Mesodermal cell (in vitro differentiated cells): ENCODE measurements around the gene NCKAP5.

ENCODE experiments used
- H3K27ac ChIP-seq: 2 replicates; pipeline ENCODE4 v1.7.0; 2013; ENCODE audit warnings: mild to moderate bottlenecking, low read depth, low read length, moderate library complexity; ENCODE audit not compliant: severe bottlenecking
- H3K36me3 ChIP-seq: 2 replicates; pipeline ENCODE4 v1.7.1; 2013; ENCODE audit warnings: mild to moderate bottlenecking, low read length, moderate library complexity; ENCODE audit not compliant: control insufficient read depth, insufficient read depth
- H3K4me1 ChIP-seq: one replicate; pipeline ENCODE4 v1.7.1; 2013; ENCODE audit warnings: mild to moderate bottlenecking, low read length; ENCODE audit not compliant: insufficient read depth, control insufficient read depth, poor library complexity, severe bottlenecking
- H3K4me3 ChIP-seq: 2 replicates; pipeline ENCODE4 v1.7.0; 2013; ENCODE audit warnings: low read length, control low read depth, mild to moderate bottlenecking; ENCODE audit not compliant: insufficient read depth, poor library complexity, severe bottlenecking; ENCODE audit errors: extremely low read depth
- H3K9me3 ChIP-seq: 2 replicates; pipeline ENCODE4 v1.7.1; 2013; ENCODE audit warnings: mild to moderate bottlenecking, low read length, moderate library complexity; ENCODE audit not compliant: control insufficient read depth
- whole genome bisulfite sequencing, 2 experiments: methylation state at CpG; one replicate each; pipeline ENCODE4 v1.1.5; 2013; ENCODE audit warnings: missing lambda C conversion rate in 2 of 2; ENCODE audit not compliant: insufficient coverage in 2 of 2; 5-methylcytosine and 5-hydroxymethylcytosine counted together

NCKAP5 gene

DNA sequence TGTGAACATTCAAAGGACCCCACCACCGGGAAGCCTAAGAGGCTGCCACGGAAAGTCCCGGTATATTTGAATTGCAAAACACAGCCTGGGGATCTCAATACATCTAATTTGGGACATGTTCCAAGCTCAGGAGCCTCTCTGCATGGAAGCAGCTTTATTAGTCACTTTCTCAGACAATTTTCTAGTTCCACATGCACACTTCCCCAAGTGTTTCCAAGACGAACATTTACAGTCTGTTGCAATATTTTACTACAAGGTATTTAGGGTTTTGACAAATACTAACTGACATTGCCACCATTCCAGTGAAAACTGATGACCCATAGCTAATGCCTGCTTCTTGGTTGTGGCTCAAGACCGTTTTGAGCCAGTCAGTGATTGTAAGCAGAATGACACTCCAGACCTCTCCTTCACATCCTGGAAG lies 145.3 kb downstream of the NCKAP5 start:
- Histone ChIP-seq H3K27ac (no peak overlapping the region), H3K4me3 (no peak overlapping the region), H3K36me3 (no peaks in the 10 kb centered on the region), H3K4me1 (no peaks in the 10 kb centered on the region), H3K9me3 (no peaks in the 10 kb centered on the region)
- WGBS, 2 experiments, result 14 to 18% methylated on average over 3 to 5 of the region's 5 CpGs

DNA sequence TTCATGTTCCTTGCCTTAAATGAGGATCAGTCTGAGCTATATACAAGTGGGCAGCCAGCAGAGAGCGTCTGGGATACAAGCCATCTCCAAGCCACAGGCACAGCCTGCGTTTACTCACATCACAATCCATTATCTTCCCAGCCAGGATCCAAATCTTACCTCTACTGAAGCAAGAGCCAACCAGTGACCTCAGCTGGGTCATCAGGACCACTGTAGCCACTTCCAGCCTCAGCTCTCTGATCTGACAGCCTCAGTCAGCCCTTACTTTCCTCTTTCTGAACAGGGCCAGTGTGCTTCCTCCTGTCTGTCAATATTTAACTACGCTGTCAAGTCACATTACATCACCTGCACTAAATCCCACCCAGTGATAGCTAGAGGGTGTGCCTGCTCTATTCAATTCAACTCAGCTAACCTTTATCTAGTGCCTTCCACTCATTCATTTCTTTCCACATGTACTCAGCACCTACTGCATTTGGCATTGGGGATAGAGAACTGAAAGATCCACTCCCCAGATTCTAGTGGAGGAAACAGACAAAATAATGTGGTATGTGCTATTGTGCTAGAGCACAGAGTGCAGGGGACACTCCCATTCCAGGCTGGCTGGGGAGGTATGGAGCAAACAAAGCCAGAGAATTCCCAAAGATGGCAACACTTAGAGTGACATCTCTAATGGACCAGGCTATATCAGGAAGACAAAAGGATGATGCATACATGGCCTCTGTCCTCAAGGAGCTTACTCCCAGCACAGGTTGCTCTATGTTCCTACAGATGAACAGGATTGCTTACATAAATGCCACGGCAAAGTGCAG lies 146.5 kb downstream of the NCKAP5 start:
- Histone ChIP-seq H3K27ac (no peak overlapping the region), H3K4me1 (no peaks in the 10 kb centered on the region), H3K9me3 (no peaks in the 10 kb centered on the region), H3K36me3 (no peaks in the 10 kb centered on the region), H3K4me3 (no peak overlapping the region)
- 76 to 80% methylated on average over 3 to 4 of the region's 4 CpGs for WGBS, 2 experiments

DNA sequence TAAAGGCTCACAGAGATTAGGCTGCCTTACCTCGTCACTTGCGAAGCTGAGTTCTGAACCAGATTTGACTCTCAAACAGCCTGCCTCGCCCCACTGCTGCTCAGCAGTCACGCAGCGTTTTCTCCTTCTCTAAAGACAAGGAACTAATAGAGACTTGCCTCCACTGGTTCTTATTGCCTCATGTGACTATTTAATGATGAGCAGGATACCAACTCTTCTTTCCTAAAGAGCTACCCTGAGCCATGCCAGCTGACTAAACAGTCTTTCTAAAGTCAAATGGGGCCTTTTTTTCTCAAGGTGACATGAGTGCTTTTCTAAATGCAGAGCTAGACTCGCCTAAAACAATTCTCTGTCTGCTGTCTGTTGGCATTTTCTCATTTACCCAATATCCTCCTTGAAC lies 147.5 kb downstream of the NCKAP5 start:
- H3K36me3 ChIP-seq, result no peaks in the 10 kb centered on the region
- H3K4me3 ChIP-seq, result no peak overlapping the region
- H3K9me3 ChIP-seq, result no peaks in the 10 kb centered on the region
- 87 to 93% methylated on average over 5 to 6 of the region's 6 CpGs for WGBS, 2 experiments
- no peaks in the 10 kb centered on the region for H3K4me1 ChIP-seq
- H3K27ac ChIP-seq, result no peak overlapping the region

DNA sequence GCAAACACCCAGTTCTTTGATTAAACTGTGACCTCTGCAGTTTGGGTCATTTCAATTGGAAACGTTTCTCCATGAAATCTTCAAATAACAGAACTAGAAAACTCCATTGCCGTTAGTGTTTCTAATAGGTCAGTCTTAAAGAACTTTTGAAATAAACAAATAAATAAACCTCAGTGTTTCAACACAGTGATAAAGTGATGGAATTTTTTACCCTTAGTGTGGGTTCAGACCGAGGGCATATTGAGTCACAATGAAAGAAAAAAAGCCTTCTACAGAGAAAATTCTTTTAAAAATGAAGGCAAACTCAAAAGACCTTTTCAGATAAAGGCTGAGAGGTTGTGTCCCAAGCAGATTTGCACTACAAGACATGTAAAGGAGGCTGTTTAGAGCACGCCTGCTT lies 149.6 kb downstream of the NCKAP5 start:
- Histone ChIP-seq H3K4me1 (no peaks in the 10 kb centered on the region), H3K27ac (no peak overlapping the region), H3K9me3 (no peaks in the 10 kb centered on the region), H3K4me3 (no peak overlapping the region), H3K36me3 (no peaks in the 10 kb centered on the region)
- 73 to 94% methylated on average over 1 to 2 of the region's 4 CpGs for WGBS, 2 experiments

DNA sequence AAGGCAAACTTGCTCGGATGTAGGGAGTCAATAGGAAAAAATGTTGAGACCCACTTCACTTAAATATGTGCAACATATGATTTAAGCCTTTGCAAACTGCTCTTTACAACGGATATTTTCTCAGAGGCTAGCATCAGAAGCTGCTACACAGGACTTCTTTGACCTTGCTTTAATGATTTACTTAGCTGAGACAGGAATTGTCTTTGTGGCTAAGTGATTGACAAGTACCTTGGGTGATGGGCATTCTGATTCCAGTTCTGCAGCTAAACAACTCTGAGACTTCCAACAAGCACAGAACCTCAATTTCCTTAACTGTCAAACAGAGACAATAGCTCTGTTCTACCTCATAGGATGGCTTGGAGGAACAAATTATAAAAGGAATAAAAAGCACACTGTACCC lies 150.2 kb downstream of the NCKAP5 start:
- Histone ChIP-seq H3K27ac (no peak overlapping the region), H3K4me1 (no peaks in the 10 kb centered on the region)

DNA sequence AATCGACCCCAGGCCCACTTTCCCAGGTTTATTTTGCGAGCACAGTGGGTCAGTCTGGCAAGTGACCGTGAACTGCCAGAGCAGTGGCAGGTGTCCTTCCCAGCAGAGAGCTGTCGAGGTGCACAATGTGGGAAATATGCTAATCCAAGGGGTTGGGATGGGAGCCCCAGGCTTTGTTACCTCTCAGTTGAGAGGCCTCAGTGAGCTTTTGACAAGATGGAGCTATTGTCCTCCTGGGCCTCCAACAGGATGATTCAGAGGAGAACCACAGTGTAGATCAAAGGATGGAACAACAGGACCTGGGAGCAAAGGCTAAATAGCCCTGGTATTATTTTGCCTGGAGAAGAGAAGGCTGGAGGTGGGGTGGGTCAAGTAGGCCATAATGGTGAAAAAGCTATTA lies 150.8 kb downstream of the NCKAP5 start:
- no peak overlapping the region for H3K27ac ChIP-seq
- H3K36me3 ChIP-seq, result no peaks in the 10 kb centered on the region
- no peaks in the 10 kb centered on the region for H3K4me1 ChIP-seq
- WGBS, 2 experiments, result 69 to 73% methylated on average over 4 of the region's 4 CpGs
- H3K9me3 ChIP-seq, result no peaks in the 10 kb centered on the region
- no peak overlapping the region for H3K4me3 ChIP-seq

More for the DNA sequence above, 150.2 kb downstream of the NCKAP5 start:
- WGBS, 2 experiments, result 60 to 94% methylated on average over 1 to 2 of the region's 2 CpGs
- H3K36me3 ChIP-seq, result no peaks in the 10 kb centered on the region
- no peak overlapping the region for H3K4me3 ChIP-seq
- no peaks in the 10 kb centered on the region for H3K9me3 ChIP-seq

DNA sequence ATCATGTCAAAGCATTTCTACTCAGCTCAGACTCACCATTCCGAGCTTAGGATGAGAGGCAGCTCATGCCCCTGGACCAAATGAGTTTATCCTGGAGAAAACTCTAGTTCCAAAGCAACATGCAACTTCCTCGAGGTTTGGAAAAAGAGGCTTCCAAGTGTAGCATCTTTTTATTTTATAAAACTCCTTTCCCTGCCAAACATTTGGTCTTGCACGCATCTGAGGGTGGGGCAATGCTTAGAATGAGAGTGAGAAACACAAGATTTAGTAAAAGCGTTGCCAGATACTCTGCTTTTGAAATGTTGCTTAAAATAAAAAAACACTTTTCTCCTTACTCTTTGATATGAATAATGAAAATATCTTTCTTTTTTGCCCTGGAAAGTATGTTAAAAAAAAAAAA lies 151.5 kb downstream of the NCKAP5 start:
- Histone ChIP-seq H3K4me1 (no peaks in the 10 kb centered on the region), H3K9me3 (no peaks in the 10 kb centered on the region), H3K4me3 (no peak overlapping the region), H3K36me3 (no peaks in the 10 kb centered on the region), H3K27ac (no peak overlapping the region)
- 100% methylated on average over 1 of the region's 4 CpGs for WGBS, 2 experiments

DNA sequence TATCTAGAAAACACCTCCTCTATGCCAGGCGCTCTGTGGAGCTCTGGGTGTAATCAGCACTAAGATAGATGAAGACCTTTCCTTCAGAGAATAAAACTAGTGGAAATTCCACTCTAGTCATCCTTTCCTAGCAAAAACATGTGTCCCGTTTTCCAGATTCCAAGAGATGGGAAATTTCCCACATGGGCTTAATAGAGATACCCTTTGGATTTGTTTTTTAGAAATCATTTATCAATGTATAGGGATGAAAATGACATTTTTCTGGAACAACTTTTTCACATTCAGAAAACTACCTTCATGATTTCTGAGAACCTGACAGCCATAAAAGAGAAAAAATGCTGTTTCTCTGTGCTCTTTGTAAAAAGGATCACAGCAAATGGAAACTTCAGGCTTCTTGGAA lies 152.1 kb downstream of the NCKAP5 start:
- no peaks in the 10 kb centered on the region for H3K36me3 ChIP-seq
- WGBS, 2 experiments, result 71 to 100% methylated on average over 1 of the region's 2 CpGs
- no peaks in the 10 kb centered on the region for H3K4me1 ChIP-seq
- no peak overlapping the region for H3K4me3 ChIP-seq
- H3K9me3 ChIP-seq, result no peaks in the 10 kb centered on the region
- H3K27ac ChIP-seq, result no peak overlapping the region

DNA sequence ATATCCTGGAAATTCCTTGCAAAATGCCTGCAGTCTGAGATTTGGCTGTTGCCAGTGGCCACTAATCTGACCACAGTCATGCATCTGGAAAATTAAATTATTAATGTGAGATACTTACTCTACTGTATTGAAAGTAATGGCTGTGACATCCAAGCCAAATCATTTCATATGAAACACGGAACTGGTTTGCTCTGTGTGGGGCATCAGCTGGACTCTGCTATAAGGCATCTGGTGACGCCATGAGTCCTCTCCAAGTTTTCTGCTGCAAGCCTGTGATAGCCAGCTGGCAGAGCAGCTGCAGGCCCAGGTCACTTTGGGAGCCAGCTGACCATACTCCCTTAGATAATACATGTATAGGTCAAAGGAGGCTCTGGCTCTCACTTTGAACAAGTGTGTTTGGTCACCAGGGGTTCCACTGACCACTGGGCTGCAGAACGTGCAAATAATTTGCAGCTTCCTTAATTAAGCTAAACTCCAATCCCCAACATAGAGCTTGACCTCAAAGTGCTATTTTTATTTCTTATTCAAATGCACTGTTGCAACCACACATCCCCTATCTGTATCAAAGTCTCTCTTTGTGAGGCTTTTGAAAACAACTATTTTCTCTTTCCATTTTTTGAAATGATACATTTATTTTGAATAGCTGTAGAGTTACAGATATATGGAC lies 152.9 kb downstream of the NCKAP5 start:
- no peak overlapping the region for H3K27ac ChIP-seq
- no peaks in the 10 kb centered on the region for H3K9me3 ChIP-seq
- WGBS, 2 experiments, result 75 to 92% methylated on average over 2 to 3 of the region's 3 CpGs
- H3K4me1 ChIP-seq, result no peaks in the 10 kb centered on the region
- no peaks in the 10 kb centered on the region for H3K36me3 ChIP-seq
- no peak overlapping the region for H3K4me3 ChIP-seq

DNA sequence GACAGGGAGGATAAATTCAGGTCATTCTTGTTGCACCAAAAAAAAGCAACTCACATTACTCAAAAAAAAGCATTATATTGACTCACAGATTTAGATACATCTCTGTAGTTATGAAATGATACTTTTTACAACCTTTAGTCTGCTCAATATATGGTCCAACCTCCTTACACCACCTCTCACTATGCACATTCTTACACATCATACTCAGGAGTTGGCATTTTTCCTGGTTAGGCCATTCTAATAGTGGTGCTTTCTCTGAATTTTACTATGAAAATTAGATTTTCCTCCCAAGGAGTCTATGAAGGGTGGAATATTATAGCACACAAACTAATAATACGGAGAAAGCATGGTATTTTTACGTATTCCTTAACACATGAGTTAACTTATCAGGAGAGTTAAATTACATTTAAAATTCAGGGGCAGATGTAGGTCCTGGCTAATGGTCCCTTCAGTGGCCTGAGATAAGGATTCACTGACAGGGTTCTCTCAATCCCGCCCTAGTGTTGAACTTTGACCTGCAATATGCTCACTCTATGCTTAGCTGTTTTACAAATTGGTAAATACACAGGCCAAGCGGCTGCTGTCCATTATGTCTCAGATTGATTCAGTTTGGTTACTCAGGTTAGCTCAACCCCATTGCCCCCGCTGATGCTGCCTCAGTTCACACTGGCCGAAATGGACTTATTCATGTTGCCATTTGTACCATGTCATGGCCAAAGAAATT lies 153.6 kb downstream of the NCKAP5 start:
- Histone ChIP-seq H3K27ac (no peak overlapping the region), H3K36me3 (no peaks in the 10 kb centered on the region), H3K4me1 (no peaks in the 10 kb centered on the region), H3K4me3 (no peak overlapping the region), H3K9me3 (no peaks in the 10 kb centered on the region)
- WGBS, 2 experiments, result 84 to 92% methylated on average over 3 to 5 of the region's 6 CpGs
